HG02970 (cell line): ENCODE measurements around the gene ULK2.
"Not testable (repeated sequence)": the region's sequence is repeated elsewhere in the genome, so short reads cannot be mapped to it uniquely, and the experiment has no call there.

Source experiments
- ATAC-seq: cut with Tn5 transposase; IDR thresholded peaks from one replicate; pipeline ENCODE4 v1.9.1; 2021; ENCODE audit warnings: mild to moderate bottlenecking, moderate library complexity, moderate number of reproducible peaks; ENCODE audit not compliant: unreplicated experiment, low FRiP score

Gene ULK2

GRCh38 chr17:19769946-19770652 lies 97.6 kb downstream of the ULK2 start:
- ATAC-seq = no peak

GRCh38 chr17:19768046-19768782 lies 99.5 kb downstream of the ULK2 start:
- ATAC-seq = no peak

- no peak for ATAC-seq
Measured at GRCh38 chr17:19766421-19767270, 101.1 kb downstream of the ULK2 start.

GRCh38 chr17:19766016-19766415 lies 101.7 kb downstream of the ULK2 start:
- ATAC-seq = no peak

- not testable (repeated sequence) for ATAC-seq
Measured at GRCh38 chr17:19763991-19764390, 103.7 kb downstream of the ULK2 start.

- ATAC-seq = no peak
Measured at GRCh38 chr17:19763416-19763815, 104.3 kb downstream of the ULK2 start.

GRCh38 chr17:19762515-19762961 lies 105.2 kb downstream of the ULK2 start:
- no peak for ATAC-seq

GRCh38 chr17:19760746-19761145 lies 107.0 kb downstream of the ULK2 start:
- ATAC-seq = no peak

- ATAC-seq = no peak
Measured at GRCh38 chr17:19759568-19760549, 107.9 kb downstream of the ULK2 start.

- no peak for ATAC-seq
Measured at GRCh38 chr17:19757536-19758180, 110.1 kb downstream of the ULK2 start.

GRCh38 chr17:19756546-19756945 lies 111.2 kb downstream of the ULK2 start:
- no peak for ATAC-seq

GRCh38 chr17:19755821-19756510 lies 111.8 kb downstream of the ULK2 start:
- no peak for ATAC-seq

GRCh38 chr17:19755392-19755791 lies 112.3 kb downstream of the ULK2 start:
- no peak for ATAC-seq

- ATAC-seq = no peak
Measured at GRCh38 chr17:19753661-19754463, 113.9 kb downstream of the ULK2 start.

- no peak for ATAC-seq
Measured at GRCh38 chr17:19753051-19753509, 114.7 kb downstream of the ULK2 start.

GRCh38 chr17:19752216-19753050 lies 115.3 kb downstream of the ULK2 start:
- ATAC-seq = no peak

GRCh38 chr17:19750835-19751234 lies 116.9 kb downstream of the ULK2 start:
- ATAC-seq = no peak
